GM19455 (cell line): Measurements from ENCODE around the gene MINAR1.

Source experiments
- ATAC-seq: cut with Tn5 transposase; IDR thresholded peaks from one replicate; pipeline ENCODE4 v1.9.1; 2021; ENCODE audit not compliant: unreplicated experiment

Gene MINAR1

DNA sequence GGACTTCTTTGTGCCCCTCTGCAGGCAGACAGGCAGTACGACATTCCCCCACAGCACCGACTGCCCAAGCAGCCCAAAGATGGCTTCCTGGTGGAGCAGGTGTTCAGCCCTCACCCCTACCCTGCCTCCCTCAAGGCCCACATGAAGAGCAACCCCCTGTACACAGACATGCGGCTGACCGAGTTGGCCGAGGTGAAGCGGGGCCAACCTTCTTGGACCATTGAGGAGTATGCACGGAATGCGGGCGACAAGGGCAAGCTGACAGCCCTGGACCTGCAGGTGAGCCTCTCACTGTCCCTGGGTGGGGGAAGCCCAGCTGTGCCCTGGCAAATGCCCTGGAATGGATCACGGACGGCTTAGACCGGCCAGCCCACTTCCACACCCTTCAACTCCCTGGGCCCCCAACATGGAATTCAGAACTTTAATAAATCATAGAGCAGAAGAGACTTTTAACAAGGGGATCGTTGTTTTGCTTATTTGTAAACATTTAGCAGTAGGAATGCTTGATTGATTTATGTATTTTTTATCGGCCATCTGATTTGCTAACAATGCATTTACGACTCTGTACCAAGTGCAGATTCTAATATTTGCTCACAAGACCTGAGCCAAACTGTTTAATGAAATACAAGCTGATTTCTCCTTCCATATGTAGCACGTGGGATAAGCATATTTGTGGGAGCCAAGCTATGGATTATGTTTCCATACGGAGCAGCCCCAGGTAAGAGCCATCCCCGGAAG lies 31.1 kb downstream of the MINAR1 start:
- ATAC-seq: no peak

- no peak for ATAC-seq
Observed at GRCh38 chr15:79463781-79464270, 31.7 kb downstream of the MINAR1 start.

DNA sequence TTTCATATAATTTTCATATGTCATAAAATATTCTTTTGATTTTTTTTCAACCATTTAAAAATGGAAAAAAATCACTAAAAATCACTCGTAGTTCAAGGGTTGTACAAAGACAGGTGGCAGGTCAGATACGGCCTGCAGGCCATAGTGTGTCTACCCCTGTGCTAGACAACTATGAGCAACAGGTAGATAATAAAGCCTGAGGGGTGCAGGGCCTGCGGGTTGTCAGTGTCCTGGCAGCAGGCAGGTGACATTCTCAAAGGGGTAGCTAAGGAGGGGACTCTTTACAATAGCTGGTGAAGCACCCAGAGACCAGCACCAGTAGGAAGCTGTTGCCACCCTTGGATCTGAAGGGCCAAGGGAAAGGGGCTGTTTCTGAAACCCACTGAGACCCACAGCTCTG lies 34.4 kb downstream of the MINAR1 start:
- ATAC-seq: no peak

- ATAC-seq: no peak
Observed at GRCh38 chr15:79467865-79468586, 35.9 kb downstream of the MINAR1 start.

GRCh38 chr15:79472446-79472845 lies 40.3 kb downstream of the MINAR1 start:
- ATAC-seq: no peak

DNA sequence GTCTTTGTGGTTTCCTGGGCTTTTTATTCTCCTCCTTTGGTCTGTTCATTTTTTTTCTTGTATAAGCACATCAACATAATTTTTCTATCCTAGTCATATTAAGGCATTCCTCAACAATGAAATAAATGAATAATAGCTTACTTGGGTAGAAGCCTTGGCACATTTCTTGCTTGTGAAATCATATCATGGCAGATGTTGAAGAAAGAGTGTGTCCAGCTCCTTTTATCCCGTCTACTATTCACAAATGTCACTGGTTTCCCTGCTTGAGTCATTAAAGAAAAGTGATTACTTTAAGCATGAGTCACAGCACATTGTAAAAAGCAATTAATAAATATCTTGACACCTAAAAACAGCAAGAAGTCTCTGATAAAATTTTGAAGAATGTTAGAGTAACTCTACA lies 42.1 kb downstream of the MINAR1 start:
- ATAC-seq: no peak

- no peak for ATAC-seq
Observed at GRCh38 chr15:79475306-79475705, 43.2 kb downstream of the MINAR1 start.

DNA sequence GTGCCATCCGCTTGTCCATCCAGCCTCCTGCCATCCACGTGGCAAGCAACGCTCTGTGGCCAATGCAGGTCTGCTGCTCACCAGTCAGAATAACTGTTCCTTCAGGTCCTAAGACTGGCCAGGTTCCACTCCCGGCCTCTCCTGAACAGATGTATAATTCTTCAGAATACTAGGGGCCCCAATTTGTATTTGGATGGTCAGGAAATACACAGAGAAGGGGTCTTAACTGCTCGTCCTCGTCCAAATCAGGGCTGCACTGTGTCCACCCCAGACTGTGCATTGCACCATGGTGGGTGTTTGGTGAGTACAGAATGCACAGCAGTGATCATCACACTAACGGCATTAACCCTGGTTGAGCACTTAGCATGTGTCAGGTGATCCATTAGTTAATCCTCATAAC lies 46.0 kb downstream of the MINAR1 start:
- no peak for ATAC-seq

DNA sequence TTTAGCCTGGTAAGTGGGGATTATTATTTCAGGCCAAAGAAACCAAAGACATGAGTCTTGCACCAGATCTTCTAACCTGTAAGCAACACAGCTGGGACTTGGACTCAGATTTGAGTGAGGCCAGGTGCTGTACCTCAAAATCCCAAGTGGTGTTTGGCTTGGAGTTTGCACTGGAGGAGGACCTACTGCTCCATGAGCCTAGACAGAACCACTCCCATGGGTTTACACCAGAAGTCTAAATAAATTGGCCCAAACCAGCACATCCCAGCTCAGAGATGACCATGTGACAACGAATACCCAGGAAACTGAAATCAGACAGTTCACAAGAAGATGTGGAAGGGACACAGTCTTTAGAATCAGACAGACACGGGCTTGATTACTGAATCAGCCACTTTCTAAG lies 47.5 kb downstream of the MINAR1 start:
- ATAC-seq: no peak

DNA sequence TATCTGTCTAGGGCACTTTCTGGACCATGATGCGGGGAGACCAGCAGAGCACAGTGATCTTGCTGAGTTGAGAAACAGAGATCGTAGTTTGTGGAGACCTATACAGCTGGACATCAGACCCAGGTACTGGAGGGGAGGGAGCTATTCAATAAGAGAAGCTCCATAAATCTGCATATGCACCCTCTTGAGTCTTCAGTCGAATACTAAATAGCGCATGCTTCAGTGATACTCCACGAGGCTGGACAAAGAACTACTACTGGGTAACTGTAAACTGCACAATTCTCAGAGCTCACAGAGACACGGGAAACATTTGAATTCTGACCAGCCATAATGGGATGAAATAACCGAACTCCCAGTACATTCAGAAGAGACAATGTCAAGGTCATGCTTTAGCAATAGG lies 49.7 kb downstream of the MINAR1 start:
- ATAC-seq: no peak
